Measurements from ENCODE around the gene TRPM2.
"Not testable (repeated sequence)": the region's sequence is repeated elsewhere in the genome, so short reads cannot be mapped to it uniquely, and the experiment has no call there.

The TRPM2 gene

GRCh38 chr21:44397431-44398031 is 44.1 kb downstream of the TRPM2 start:
- DNase-seq: no peak

DNA sequence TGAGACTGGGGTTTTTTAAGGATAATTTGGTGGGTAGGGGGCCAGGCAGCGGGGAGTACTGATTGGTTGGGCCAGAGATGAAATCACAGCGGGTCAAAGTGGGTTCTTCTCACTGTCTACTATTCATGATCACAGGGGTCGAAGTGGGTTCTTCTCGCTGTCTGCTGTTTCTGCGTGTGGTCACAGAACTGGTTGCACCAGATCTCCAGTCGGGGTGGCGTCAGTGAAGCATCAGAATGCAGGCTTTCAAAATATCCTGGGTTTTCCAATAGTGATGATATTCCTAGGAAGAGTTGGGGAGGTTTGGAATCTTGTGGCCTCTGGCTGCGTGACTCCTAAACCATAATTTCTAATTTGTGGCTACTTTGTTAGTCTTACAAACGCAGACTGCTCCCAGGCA is 45.1 kb downstream of the TRPM2 start:
- no peak for DNase-seq

GRCh38 chr21:44399151-44399954 is 45.9 kb downstream of the TRPM2 start:
- DNase-seq: no peak

DNA sequence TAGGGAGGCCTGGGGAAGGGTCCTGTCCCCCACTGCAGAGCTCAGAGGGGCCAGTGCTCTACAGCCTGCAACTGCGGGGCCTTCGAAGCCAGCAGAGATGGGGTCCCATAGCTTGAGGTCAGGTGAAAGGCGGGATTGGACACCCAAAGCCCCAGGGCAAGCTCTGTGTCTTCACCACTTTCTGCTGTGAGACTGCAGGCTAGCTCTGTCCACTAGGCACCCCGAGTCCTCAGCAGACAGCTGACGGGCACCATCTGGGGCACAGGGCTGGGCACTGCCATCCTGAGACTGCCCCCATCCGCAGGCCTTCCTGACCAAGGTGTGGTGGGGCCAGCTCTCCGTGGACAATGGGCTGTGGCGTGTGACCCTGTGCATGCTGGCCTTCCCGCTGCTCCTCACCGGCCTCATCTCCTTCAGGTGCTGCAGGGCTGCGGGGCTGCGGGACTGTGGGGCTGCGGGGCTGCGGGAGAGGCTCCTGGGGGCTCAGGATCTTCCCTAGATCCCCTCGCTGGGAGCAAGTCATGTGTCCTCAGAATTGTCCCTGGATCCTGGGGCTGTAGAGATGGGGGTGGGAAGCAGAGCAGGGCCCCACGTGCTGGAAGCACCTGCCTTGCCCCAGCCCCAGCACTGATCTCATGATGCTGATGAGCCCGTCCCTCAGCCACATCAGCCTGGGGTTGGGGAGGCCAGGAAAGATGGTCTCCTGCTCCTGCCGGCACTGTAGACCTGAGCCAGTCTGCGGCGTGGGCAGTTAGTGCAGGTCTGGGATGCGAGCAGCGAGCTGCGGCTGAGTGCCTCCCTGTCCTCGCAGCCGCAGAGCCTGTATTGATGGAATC is 46.8 kb downstream of the TRPM2 start:
- no peak for DNase-seq

DNA sequence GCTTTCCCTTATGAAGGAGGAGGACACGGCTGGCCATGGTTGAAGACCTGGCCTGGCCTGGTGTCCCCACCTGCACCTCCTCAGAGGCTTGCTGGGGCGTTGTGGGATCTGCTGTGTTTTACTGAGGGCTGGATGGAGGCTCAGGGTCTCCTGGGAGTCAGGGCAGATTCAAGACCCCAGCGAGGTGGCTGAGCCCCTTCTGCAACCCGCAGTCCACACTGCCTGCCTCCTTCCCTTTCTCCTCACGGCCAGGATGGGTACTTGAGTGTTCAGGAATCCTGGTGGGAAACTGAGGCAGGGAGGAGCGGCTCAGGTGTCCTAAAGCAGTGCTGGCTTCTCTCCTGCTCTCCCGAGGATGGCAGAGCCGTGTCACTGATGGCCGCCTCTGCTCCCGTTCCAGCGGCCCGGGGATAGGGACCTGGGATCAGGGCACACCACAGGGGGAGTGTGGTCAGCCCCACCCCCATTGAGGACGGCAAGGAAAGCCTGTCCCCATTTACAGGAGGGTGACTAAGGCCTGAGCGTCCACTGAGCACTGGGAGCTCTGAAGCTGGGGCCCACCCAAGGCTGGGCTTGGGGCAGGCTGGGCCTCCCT is 47.5 kb downstream of the TRPM2 start:
- no peak for DNase-seq

DNA sequence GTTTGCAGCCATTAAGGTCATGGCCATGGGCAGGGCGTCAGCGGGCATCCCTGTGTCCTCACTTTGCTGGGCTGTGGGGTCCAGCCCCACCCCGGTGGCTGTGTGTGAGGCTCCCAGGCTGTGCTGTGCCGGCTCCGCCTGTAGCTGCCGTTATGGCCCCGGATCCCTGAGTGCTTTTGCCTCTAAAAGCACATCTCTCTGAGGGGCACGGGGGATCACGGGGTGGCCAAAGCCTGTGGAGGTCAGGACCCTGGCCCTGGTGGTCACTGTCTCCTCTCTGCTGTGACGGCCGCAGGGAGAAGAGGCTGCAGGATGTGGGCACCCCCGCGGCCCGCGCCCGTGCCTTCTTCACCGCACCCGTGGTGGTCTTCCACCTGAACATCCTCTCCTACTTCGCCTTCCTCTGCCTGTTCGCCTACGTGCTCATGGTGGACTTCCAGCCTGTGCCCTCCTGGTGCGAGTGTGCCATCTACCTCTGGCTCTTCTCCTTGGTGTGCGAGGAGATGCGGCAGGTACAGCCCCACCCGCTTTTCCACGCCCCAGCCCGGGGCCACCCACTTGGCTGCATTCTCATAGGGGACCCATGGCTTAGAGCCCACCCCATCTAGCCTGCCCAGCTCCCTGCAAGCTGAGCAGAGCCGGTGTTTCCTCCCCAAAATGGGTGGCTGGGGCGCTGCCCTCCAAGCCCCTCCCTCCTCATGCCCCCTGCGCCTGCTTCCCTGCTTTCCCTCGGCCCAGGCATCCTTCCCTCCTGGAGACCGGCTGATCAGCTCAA is 48.2 kb downstream of the TRPM2 start:
- DNase-seq: no peak

DNA sequence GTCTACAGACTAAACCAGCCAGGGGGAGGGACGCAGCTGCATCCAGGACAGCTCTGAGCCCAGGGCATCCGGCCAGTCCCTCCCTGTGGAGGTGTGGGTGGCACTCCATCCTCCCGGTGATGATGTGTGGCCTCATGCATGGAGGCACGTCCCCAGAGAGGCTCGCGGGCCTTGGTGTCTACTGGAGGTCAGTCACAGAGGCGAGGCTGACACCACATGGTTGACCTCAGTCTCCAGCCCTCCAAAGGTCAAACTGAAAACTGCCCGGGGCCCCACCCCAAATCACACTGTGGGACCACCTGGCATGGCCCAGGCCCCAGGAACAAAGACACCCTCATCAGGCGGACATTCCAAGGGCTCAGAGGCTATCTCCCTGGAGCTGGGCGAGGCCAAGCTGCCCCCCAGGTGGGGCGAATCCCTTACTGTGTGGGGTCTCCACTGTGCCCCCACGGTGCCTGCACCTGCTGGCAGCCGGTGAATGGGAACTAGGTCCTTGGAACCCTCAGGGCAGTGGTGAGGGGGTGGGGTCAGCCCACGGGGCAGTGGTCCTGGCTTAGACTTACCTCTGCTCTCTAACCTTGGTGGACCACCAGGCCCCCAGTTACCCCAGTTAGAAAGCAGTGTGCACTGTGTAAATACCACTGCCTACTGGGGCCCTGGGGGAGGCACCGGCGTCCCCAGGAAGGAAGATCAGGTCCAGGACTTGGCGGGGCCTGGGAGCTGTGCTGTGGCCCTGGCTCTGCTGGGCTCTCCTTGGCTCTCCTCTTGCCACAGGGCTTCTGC is 49.1 kb downstream of the TRPM2 start:
- no peak for DNase-seq

DNA sequence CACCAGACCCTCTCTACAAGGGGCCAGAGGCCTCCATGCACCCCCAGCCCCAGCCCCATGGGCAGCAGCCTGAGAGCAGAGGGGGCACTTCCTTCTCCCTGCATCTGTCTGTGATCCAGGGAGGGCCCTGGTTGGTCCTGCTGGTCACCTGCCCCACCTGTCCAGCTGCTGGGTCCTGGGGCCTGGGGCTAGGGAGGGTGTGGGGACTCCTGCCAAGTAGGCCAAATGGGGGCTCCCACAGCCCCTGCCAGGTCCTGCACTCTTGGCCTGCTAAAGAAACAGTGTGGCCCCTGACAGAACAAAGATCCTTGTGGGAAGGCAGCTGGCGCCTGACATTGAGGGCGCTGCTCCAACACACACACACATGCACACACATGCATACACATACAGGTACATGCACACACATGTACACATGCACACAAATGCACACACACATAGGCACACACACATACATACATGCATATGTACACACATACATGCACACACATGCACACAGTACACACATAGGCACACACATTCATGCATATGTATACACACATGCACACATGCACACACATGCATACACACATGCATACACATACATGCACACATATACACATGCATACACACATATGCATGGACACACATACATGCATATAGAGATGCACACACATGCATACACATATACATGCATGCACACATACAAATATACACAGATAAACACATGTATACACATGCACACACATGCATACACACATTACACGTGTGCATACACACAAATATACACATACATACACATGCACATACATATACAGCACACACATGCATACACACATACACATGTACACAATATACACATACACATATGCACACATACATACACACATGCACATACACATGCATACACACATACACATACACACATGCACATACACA is 49.9 kb downstream of the TRPM2 start:
- no peak for DNase-seq

- DNase-seq: not testable (repeated sequence)
Observed at GRCh38 chr21:44404482-44404881, 51.1 kb downstream of the TRPM2 start.

GRCh38 chr21:44405091-44405947 is 51.9 kb downstream of the TRPM2 start:
- no peak for DNase-seq

DNA sequence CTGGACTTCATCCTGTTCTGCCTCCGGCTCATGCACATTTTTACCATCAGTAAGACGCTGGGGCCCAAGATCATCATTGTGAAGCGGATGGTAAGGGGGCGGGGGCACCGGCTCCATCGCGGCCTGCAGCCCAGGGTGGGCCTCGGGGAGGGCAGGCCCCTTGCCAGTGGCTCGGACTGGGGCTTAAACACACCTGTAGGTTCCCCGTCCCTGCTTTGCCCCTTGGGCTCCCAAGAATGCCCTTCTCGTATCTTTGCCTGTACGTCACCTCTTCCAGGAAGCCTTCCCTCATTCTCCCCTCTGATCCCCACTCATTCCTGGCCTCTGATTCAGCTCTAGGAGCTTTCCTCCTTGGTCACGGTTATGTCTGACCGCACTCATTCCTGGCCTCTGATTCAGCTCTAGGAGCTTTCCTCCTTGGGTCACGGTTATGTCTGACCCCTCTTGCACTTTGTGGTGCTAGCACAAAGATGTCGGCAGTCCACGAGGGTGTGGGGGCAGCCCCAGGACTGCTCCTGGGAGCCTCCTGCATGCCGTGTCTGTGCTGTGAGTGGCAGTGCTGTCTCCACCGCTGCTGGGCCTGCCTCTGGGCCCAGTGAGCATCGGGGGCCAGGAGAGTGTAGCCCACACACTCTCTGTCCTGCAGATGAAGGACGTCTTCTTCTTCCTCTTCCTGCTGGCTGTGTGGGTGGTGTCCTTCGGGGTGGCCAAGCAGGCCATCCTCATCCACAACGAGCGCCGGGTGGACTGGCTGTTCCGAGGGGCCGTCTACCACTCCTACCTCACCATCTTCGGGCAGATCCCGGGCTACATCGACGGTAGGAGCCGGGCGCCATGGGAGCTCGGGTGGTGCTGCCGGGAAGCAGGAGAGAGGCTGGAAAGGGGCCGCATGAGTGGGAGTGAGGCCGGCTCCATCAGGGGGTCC is 52.8 kb downstream of the TRPM2 start:
- no peak for DNase-seq

DNA sequence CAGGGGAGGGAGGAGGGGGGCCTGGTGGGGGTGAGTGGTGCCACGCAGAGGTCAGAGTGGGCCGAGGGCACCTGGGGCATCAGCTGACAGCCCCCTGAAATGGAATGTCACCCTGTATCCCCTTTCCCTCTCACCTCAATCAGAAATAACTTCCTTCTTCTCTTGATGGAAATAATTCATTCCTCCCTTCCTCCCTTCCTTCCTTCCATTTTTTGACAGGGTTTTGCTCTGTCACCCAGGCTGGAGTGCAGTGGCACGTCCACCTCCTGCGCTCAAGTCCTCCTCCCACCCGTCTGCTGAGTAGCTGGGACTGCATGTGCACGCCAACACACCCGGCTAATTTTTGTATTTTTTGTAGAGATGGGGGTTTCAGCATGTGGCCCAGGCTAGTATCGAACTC is 53.5 kb downstream of the TRPM2 start:
- no peak for DNase-seq

GRCh38 chr21:44407493-44407892 is 54.1 kb downstream of the TRPM2 start:
- DNase-seq: peak; percentile 39 to 82

DNA sequence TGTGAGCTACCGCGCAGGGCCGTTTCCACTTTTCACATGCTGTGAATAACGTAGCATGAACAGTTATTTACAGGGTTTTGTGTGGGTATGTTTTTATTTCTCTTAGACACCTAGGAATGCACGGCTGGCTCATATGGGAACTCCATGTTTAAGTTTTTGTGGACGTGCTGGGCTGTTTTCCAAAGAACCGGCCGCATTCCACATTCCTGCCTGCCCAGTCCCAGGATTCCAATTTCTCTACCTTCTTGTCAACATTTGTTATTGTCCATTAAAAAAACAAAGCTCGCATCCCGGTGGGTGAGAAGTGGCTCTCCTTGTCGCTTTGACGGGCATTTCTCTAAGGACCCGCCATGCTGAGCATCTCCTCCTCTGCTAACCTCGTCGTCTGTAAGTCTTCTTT is 54.8 kb downstream of the TRPM2 start:
- DNase-seq: no peak

- no peak for DNase-seq
Observed at GRCh38 chr21:44413566-44414290, 60.3 kb downstream of the TRPM2 start.

- DNase-seq: no peak
Observed at GRCh38 chr21:44414291-44415072, 61.1 kb downstream of the TRPM2 start.
